ENCODE data around the gene LIMS1.

The LIMS1 gene

GRCh38 chr2:108614043-108614545 is 79.8 kb downstream of the LIMS1 start:
- Histone ChIP-seq H3K27me3 (ENCODE audit: control insufficient read depth in 1 of 2, insufficient read depth in 2 of 2, low read length in 2 of 2) (no peaks in the 10 kb centered on the region), H3K9me3 (ENCODE audit: control insufficient read depth in 2 of 2, low read length in 2 of 2) (no peaks in the 10 kb centered on the region), H3K36me3 (ENCODE audit: control insufficient read depth in 2 of 2, insufficient read depth in 2 of 2, low read length in 2 of 2) (no peaks in the 10 kb centered on the region), H3K4me1 (ENCODE audit: control insufficient read depth, insufficient read depth, low read length) (peaks cover 14% of the 10 kb centered on the region), H3K27ac (ENCODE audit: low read length) (no peak overlapping the region), H3K9ac (ENCODE audit: low read length in 2 of 2) (no peak overlapping the region), H3K4me3 (ENCODE audit: low read length in 2 of 2) (no peak overlapping the region)

GRCh38 chr2:108614659-108615058 is 80.4 kb downstream of the LIMS1 start:
- Histone ChIP-seq H3K36me3 (ENCODE audit: control insufficient read depth in 2 of 2, insufficient read depth in 2 of 2, low read length in 2 of 2) (no peaks in the 10 kb centered on the region), H3K9ac (ENCODE audit: low read length in 2 of 2) (no peak overlapping the region), H3K27ac (ENCODE audit: low read length) (no peak overlapping the region), H3K4me1 (ENCODE audit: control insufficient read depth, insufficient read depth, low read length) (peaks cover 14% of the 10 kb centered on the region), H3K9me3 (ENCODE audit: control insufficient read depth in 2 of 2, low read length in 2 of 2) (no peaks in the 10 kb centered on the region), H3K27me3 (ENCODE audit: control insufficient read depth in 1 of 2, insufficient read depth in 2 of 2, low read length in 2 of 2) (no peaks in the 10 kb centered on the region), H3K4me3 (ENCODE audit: low read length in 2 of 2) (no peak overlapping the region)

- Histone ChIP-seq H3K4me1 (ENCODE audit: control insufficient read depth, insufficient read depth, low read length) (peaks cover 16% of the 10 kb centered on the region), H3K27ac (ENCODE audit: low read length) (no peak overlapping the region), H3K27me3 (ENCODE audit: control insufficient read depth in 1 of 2, insufficient read depth in 2 of 2, low read length in 2 of 2) (no peaks in the 10 kb centered on the region), H3K36me3 (ENCODE audit: control insufficient read depth in 2 of 2, insufficient read depth in 2 of 2, low read length in 2 of 2) (no peaks in the 10 kb centered on the region), H3K4me3 (ENCODE audit: low read length in 2 of 2) (no peak overlapping the region), H3K9me3 (ENCODE audit: control insufficient read depth in 2 of 2, low read length in 2 of 2) (no peaks in the 10 kb centered on the region), H3K9ac (ENCODE audit: low read length in 2 of 2) (no peak overlapping the region)
These were observed 81.3 kb downstream of the LIMS1 start for GRCh38 chr2:108615480-108616090.

GRCh38 chr2:108616318-108616717 is 82.0 kb downstream of the LIMS1 start:
- no peak overlapping the region for H3K4me3 ChIP-seq (ENCODE audit: low read length in 2 of 2)
- H3K4me1 ChIP-seq (ENCODE audit: control insufficient read depth, insufficient read depth, low read length), result peaks cover 21% of the 10 kb centered on the region
- H3K27ac ChIP-seq (ENCODE audit: low read length), result no peak overlapping the region
- H3K27me3 ChIP-seq (ENCODE audit: control insufficient read depth in 1 of 2, insufficient read depth in 2 of 2, low read length in 2 of 2), result no peaks in the 10 kb centered on the region
- no peaks in the 10 kb centered on the region for H3K9me3 ChIP-seq (ENCODE audit: control insufficient read depth in 2 of 2, low read length in 2 of 2)
- H3K36me3 ChIP-seq (ENCODE audit: control insufficient read depth in 2 of 2, insufficient read depth in 2 of 2, low read length in 2 of 2), result no peaks in the 10 kb centered on the region
- no peak overlapping the region for H3K9ac ChIP-seq (ENCODE audit: low read length in 2 of 2)

- H3K27me3 ChIP-seq (ENCODE audit: control insufficient read depth in 1 of 2, insufficient read depth in 2 of 2, low read length in 2 of 2), result no peaks in the 10 kb centered on the region
- no peaks in the 10 kb centered on the region for H3K9me3 ChIP-seq (ENCODE audit: control insufficient read depth in 2 of 2, low read length in 2 of 2)
- H3K36me3 ChIP-seq (ENCODE audit: control insufficient read depth in 2 of 2, insufficient read depth in 2 of 2, low read length in 2 of 2), result no peaks in the 10 kb centered on the region
- no peak overlapping the region for H3K27ac ChIP-seq (ENCODE audit: low read length)
- H3K4me1 ChIP-seq (ENCODE audit: control insufficient read depth, insufficient read depth, low read length), result peaks cover 21% of the 10 kb centered on the region
- H3K9ac ChIP-seq (ENCODE audit: low read length in 2 of 2), result no peak overlapping the region
- no peak overlapping the region for H3K4me3 ChIP-seq (ENCODE audit: low read length in 2 of 2)
These were observed 82.5 kb downstream of the LIMS1 start for GRCh38 chr2:108616751-108617161.

GRCh38 chr2:108617617-108618016 is 83.3 kb downstream of the LIMS1 start:
- no peak overlapping the region for H3K27ac ChIP-seq (ENCODE audit: low read length)
- H3K27me3 ChIP-seq (ENCODE audit: control insufficient read depth in 1 of 2, insufficient read depth in 2 of 2, low read length in 2 of 2), result no peaks in the 10 kb centered on the region
- H3K9me3 ChIP-seq (ENCODE audit: control insufficient read depth in 2 of 2, low read length in 2 of 2), result no peaks in the 10 kb centered on the region
- no peak overlapping the region for H3K9ac ChIP-seq (ENCODE audit: low read length in 2 of 2)
- H3K36me3 ChIP-seq (ENCODE audit: control insufficient read depth in 2 of 2, insufficient read depth in 2 of 2, low read length in 2 of 2), result no peaks in the 10 kb centered on the region
- H3K4me3 ChIP-seq (ENCODE audit: low read length in 2 of 2), result no peak overlapping the region
- peaks cover 21% of the 10 kb centered on the region for H3K4me1 ChIP-seq (ENCODE audit: control insufficient read depth, insufficient read depth, low read length)

GRCh38 chr2:108619925-108620620 is 85.8 kb downstream of the LIMS1 start:
- Histone ChIP-seq H3K27me3 (ENCODE audit: control insufficient read depth in 1 of 2, insufficient read depth in 2 of 2, low read length in 2 of 2) (no peaks in the 10 kb centered on the region), H3K4me1 (ENCODE audit: control insufficient read depth, insufficient read depth, low read length) (peaks cover 14% of the 10 kb centered on the region), H3K9me3 (ENCODE audit: control insufficient read depth in 2 of 2, low read length in 2 of 2) (no peaks in the 10 kb centered on the region), H3K9ac (ENCODE audit: low read length in 2 of 2) (no peak overlapping the region), H3K27ac (ENCODE audit: low read length) (no peak overlapping the region), H3K36me3 (ENCODE audit: control insufficient read depth in 2 of 2, insufficient read depth in 2 of 2, low read length in 2 of 2) (no peaks in the 10 kb centered on the region), H3K4me3 (ENCODE audit: low read length in 2 of 2) (no peak overlapping the region)

GRCh38 chr2:108620656-108621055 is 86.4 kb downstream of the LIMS1 start:
- Histone ChIP-seq H3K36me3 (ENCODE audit: control insufficient read depth in 2 of 2, insufficient read depth in 2 of 2, low read length in 2 of 2) (no peaks in the 10 kb centered on the region), H3K27me3 (ENCODE audit: control insufficient read depth in 1 of 2, insufficient read depth in 2 of 2, low read length in 2 of 2) (no peaks in the 10 kb centered on the region), H3K4me3 (ENCODE audit: low read length in 2 of 2) (no peak overlapping the region), H3K27ac (ENCODE audit: low read length) (no peak overlapping the region), H3K9ac (ENCODE audit: low read length in 2 of 2) (no peak overlapping the region), H3K4me1 (ENCODE audit: control insufficient read depth, insufficient read depth, low read length) (peaks cover 14% of the 10 kb centered on the region), H3K9me3 (ENCODE audit: control insufficient read depth in 2 of 2, low read length in 2 of 2) (no peaks in the 10 kb centered on the region)

GRCh38 chr2:108621087-108621559 is 86.9 kb downstream of the LIMS1 start:
- H3K36me3 ChIP-seq (ENCODE audit: control insufficient read depth in 2 of 2, insufficient read depth in 2 of 2, low read length in 2 of 2), result no peaks in the 10 kb centered on the region
- no peak overlapping the region for H3K27ac ChIP-seq (ENCODE audit: low read length)
- no peak overlapping the region for H3K9ac ChIP-seq (ENCODE audit: low read length in 2 of 2)
- H3K27me3 ChIP-seq (ENCODE audit: control insufficient read depth in 1 of 2, insufficient read depth in 2 of 2, low read length in 2 of 2), result no peaks in the 10 kb centered on the region
- H3K4me1 ChIP-seq (ENCODE audit: control insufficient read depth, insufficient read depth, low read length), result peaks cover 14% of the 10 kb centered on the region
- H3K9me3 ChIP-seq (ENCODE audit: control insufficient read depth in 2 of 2, low read length in 2 of 2), result no peaks in the 10 kb centered on the region
- H3K4me3 ChIP-seq (ENCODE audit: low read length in 2 of 2), result no peak overlapping the region

GRCh38 chr2:108621687-108622681 is 87.7 kb downstream of the LIMS1 start:
- H3K4me3 ChIP-seq (ENCODE audit: low read length in 2 of 2), result no peak overlapping the region
- H3K27ac ChIP-seq (ENCODE audit: low read length), result no peak overlapping the region

More at GRCh38 chr2:108621687-108622681, 87.7 kb downstream of the LIMS1 start:
- H3K9me3 ChIP-seq (ENCODE audit: control insufficient read depth in 2 of 2, low read length in 2 of 2), result no peaks in the 10 kb centered on the region
- no peaks in the 10 kb centered on the region for H3K27me3 ChIP-seq (ENCODE audit: control insufficient read depth in 1 of 2, insufficient read depth in 2 of 2, low read length in 2 of 2)
- no peak overlapping the region for H3K9ac ChIP-seq (ENCODE audit: low read length in 2 of 2)
- H3K36me3 ChIP-seq (ENCODE audit: control insufficient read depth in 2 of 2, insufficient read depth in 2 of 2, low read length in 2 of 2), result no peaks in the 10 kb centered on the region
- H3K4me1 ChIP-seq (ENCODE audit: control insufficient read depth, insufficient read depth, low read length), result peaks cover 8% of the 10 kb centered on the region
